ENCODE measurements around the gene MKLN1.

Gene MKLN1

GRCh38 chr7:131355917-131356777 is 28.5 kb downstream of the MKLN1 start:
- no peak for DNase-seq

- DNase-seq: no peak
Observed at GRCh38 chr7:131357282-131357880, 29.7 kb downstream of the MKLN1 start.

- DNase-seq: no peak
Observed at GRCh38 chr7:131358636-131359035, 31.0 kb downstream of the MKLN1 start.

GRCh38 chr7:131359136-131359776 is 31.6 kb downstream of the MKLN1 start:
- DNase-seq: no peak

- no peak for DNase-seq
Observed at GRCh38 chr7:131363719-131364118, 36.0 kb downstream of the MKLN1 start.

- no peak for DNase-seq
Observed at GRCh38 chr7:131364767-131365344, 37.2 kb downstream of the MKLN1 start.

GRCh38 chr7:131365838-131366237 is 38.2 kb downstream of the MKLN1 start:
- DNase-seq: no peak

- DNase-seq: no peak
Observed at GRCh38 chr7:131369354-131369753, 41.7 kb downstream of the MKLN1 start.

GRCh38 chr7:131370523-131370968 is 42.9 kb downstream of the MKLN1 start:
- no peak for DNase-seq

GRCh38 chr7:131371411-131371810 is 43.7 kb downstream of the MKLN1 start:
- no peak for DNase-seq

GRCh38 chr7:131372554-131372953 is 44.9 kb downstream of the MKLN1 start:
- no peak for DNase-seq

- no peak for DNase-seq
Observed at GRCh38 chr7:131374821-131375220, 47.1 kb downstream of the MKLN1 start.

GRCh38 chr7:131381069-131381838 is 53.6 kb downstream of the MKLN1 start:
- no peak for DNase-seq

- DNase-seq: no peak
Observed at GRCh38 chr7:131383417-131384285, 56.0 kb downstream of the MKLN1 start.

GRCh38 chr7:131384286-131384635 is 56.6 kb downstream of the MKLN1 start:
- DNase-seq: no peak

GRCh38 chr7:131385039-131385605 is 57.4 kb downstream of the MKLN1 start:
- DNase-seq: no peak

- DNase-seq: no peak
Observed at GRCh38 chr7:131388126-131388525, 60.5 kb downstream of the MKLN1 start.

GRCh38 chr7:131390275-131390674 is 62.6 kb downstream of the MKLN1 start:
- DNase-seq: no peak

- DNase-seq: no peak
Observed at GRCh38 chr7:131391145-131391544, 63.5 kb downstream of the MKLN1 start.

GRCh38 chr7:131400681-131401176 is 73.1 kb downstream of the MKLN1 start:
- DNase-seq: no peak

- DNase-seq: no peak
Observed at GRCh38 chr7:131401194-131401593, 73.5 kb downstream of the MKLN1 start.

All from NCI-H187 (cell line).